ENCODE data around the gene PPM1D.

DNA sequence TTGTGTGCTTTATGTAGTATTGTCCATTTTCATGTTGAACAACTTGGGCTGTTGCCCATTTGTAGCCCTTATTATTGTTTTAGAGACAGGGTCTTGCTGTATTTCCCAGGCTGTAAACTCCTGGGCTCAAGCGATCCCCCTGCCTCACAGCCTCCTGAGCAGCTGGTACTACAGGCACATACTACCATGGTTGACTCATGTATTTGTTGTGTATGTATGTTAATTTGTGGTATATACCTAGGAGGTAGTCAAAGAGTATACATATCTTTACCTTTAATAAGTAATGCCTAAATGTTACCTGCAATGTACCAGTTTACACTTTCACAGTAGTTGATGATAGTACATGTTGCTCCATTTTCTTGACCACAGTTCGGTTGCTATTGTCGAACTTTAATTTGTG lies 18.1 kb downstream of the PPM1D start:
- TF ChIP-seq POLR2AphosphoS5 (IDR thresholded peaks at IDR 0.05; ENCODE audit: borderline replicate concordance, low read depth, low read length) = no peak
- TF ChIP-seq EZH2 (IDR thresholded peaks at IDR 0.05) = no peak
- no peak for TF ChIP-seq FOXP2 (optimal IDR thresholded peaks at IDR 0.05; ENCODE audit: control extremely low read depth, extremely low read length, insufficient read depth)
